SK-N-SH treated with all-trans-retinoic acid at 6 μM for 48 hours (cell line): ENCODE measurements around the gene INTS6L.
A peak's percentile ranks its signal among the peaks of the same experiment; 100 is the strongest.

ENCODE experiments used
- ATAC-seq: fragments of 200-7000 bp; cut with Tn5 transposase; 3 replicates; pipeline ENCODE4 v1.9.1; 2020; ENCODE audit warnings: mild to moderate bottlenecking, moderate library complexity
- CSDC2 ChIP-seq: fragments of 250-450 bp; sonication (Bioruptor Pico); IDR thresholded peaks from 2 replicates; pipeline ENCODE4 v1.5.0; 2020; ENCODE audit warnings: mild to moderate bottlenecking, moderate library complexity
- CSRNP3 ChIP-seq: fragments of 250-450 bp; sonication (Bioruptor Pico); IDR thresholded peaks from 2 replicates; pipeline ENCODE4 v1.5.1; 2021; ENCODE audit warnings: mild to moderate bottlenecking, moderate library complexity
- OSR1 ChIP-seq: fragments of 250-450 bp; sonication (Bioruptor Pico); IDR thresholded peaks from 2 replicates; pipeline ENCODE4 v1.8.0; 2022; ENCODE audit warnings: moderate library complexity, mild to moderate bottlenecking, inconsistent platforms
- POU6F1 ChIP-seq: fragments of 250-450 bp; sonication (Bioruptor Pico); IDR thresholded peaks from 2 replicates; pipeline ENCODE4 v1.8.0; 2021; ENCODE audit warnings: low read depth, mild to moderate bottlenecking, moderate library complexity, borderline replicate concordance
- PPARA ChIP-seq: fragments of 250-450 bp; sonication (Bioruptor Pico); IDR thresholded peaks from 2 replicates; pipeline ENCODE4 v1.5.0; 2020; ENCODE audit warnings: mild to moderate bottlenecking, borderline replicate concordance
- RARB ChIP-seq: fragments of 250-450 bp; sonication (Bioruptor Pico); IDR thresholded peaks from 2 replicates; pipeline ENCODE4 v1.8.0; 2021; ENCODE audit warnings: mild to moderate bottlenecking, moderate library complexity
- SNAI2 ChIP-seq: fragments of 250-450 bp; sonication (Bioruptor Pico); IDR thresholded peaks from 2 replicates; pipeline ENCODE4 v1.5.0; 2020; ENCODE audit warnings: mild to moderate bottlenecking, moderate library complexity
- TCF4 ChIP-seq: fragments of 250-450 bp; sonication (Bioruptor Pico); IDR thresholded peaks from 2 replicates; pipeline ENCODE4 v1.8.0; 2021; ENCODE audit warnings: mild to moderate bottlenecking, moderate library complexity, borderline replicate concordance
- TOX ChIP-seq: fragments of 250-450 bp; sonication (Bioruptor Pico); IDR thresholded peaks from 2 replicates; pipeline ENCODE4 v1.8.0; 2021; ENCODE audit warnings: mild to moderate bottlenecking, moderate library complexity, borderline replicate concordance
- TSHZ2 ChIP-seq: fragments of 250-450 bp; sonication (Bioruptor Pico); IDR thresholded peaks from 2 replicates; pipeline ENCODE4 v1.5.0; 2020; ENCODE audit warnings: mild to moderate bottlenecking, moderate library complexity
- ZC3H10 ChIP-seq: fragments of 250-450 bp; sonication (Bioruptor Pico); IDR thresholded peaks from 2 replicates; pipeline ENCODE4 v1.5.1; 2021; ENCODE audit warnings: mild to moderate bottlenecking, moderate library complexity
- ZFP3 ChIP-seq: fragments of 250-450 bp; sonication (Bioruptor Pico); IDR thresholded peaks from 2 replicates; pipeline ENCODE4 v1.5.0; 2020; ENCODE audit warnings: mild to moderate bottlenecking, moderate library complexity
- ZFP30 ChIP-seq: fragments of 450-650 bp; formaldehyde crosslinking; IDR thresholded peaks from 2 replicates; pipeline ENCODE4 v1.5.0; 2022; ENCODE audit warnings: mild to moderate bottlenecking, moderate library complexity
- ZNF565 ChIP-seq: fragments of 450-650 bp; formaldehyde crosslinking; conservative IDR thresholded peaks from 2 replicates; pipeline ENCODE4 v1.5.0; 2020; ENCODE audit warnings: low read depth, mild to moderate bottlenecking, moderate library complexity
- TF ChIP-seq, protein P1 (sequence below): fragments of 250-450 bp; sonication (Bioruptor Pico); IDR thresholded peaks from 2 replicates; pipeline ENCODE4 v1.8.0; 2020; ENCODE audit warnings: mild to moderate bottlenecking, moderate library complexity, borderline replicate concordance

The INTS6L gene

GRCh38 chrX:135490979-135491514 is 29.4 kb upstream of the INTS6L start:
- no peak for TF ChIP-seq ZNF565 (CRISPR knock-in tag)
- no peak for TF ChIP-seq ZFP30 (CRISPR knock-in tag)
- TF ChIP-seq RARB (CRISPR knock-in tag), result no peak
- no peak for TF ChIP-seq ZFP3 (CRISPR knock-in tag)
- TF ChIP-seq POU6F1 (CRISPR knock-in tag), result no peak
- no peak for TF ChIP-seq TCF4 (CRISPR knock-in tag)
- TF ChIP-seq PPARA (CRISPR knock-in tag), result no peak
- no peak for TF ChIP-seq TOX (CRISPR knock-in tag)
- no peak for TF ChIP-seq CSDC2 (CRISPR knock-in tag)
- no peak for TF ChIP-seq OSR1 (CRISPR knock-in tag)
- TF ChIP-seq, protein P1, sequence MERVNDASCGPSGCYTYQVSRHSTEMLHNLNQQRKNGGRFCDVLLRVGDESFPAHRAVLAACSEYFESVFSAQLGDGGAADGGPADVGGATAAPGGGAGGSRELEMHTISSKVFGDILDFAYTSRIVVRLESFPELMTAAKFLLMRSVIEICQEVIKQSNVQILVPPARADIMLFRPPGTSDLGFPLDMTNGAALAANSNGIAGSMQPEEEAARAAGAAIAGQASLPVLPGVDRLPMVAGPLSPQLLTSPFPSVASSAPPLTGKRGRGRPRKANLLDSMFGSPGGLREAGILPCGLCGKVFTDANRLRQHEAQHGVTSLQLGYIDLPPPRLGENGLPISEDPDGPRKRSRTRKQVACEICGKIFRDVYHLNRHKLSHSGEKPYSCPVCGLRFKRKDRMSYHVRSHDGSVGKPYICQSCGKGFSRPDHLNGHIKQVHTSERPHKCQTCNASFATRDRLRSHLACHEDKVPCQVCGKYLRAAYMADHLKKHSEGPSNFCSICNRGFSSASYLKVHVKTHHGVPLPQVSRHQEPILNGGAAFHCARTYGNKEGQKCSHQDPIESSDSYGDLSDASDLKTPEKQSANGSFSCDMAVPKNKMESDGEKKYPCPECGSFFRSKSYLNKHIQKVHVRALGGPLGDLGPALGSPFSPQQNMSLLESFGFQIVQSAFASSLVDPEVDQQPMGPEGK (CRISPR knock-in tag), result no peak
- no peak for TF ChIP-seq TSHZ2 (CRISPR knock-in tag)
- no peak for ATAC-seq

DNA sequence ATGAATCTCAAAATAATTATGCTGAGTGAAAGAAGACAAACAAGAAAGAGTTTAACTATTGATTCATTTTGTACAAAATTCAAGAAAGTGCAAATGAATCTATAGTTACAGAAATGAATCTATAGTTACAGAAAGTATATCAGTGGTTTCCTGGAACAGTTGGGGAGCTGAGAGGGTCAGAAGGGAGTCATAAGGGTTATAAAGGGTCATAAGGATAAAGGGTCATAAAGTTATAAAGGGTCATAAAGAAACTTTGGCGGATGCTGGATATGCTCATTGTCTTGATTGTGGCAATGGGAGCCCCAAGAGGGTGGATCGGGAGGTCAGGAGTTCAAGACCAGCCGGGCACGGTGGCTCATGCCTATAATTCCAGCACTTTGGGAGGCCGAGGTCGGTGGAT is 26.0 kb upstream of the INTS6L start:
- no peak for TF ChIP-seq POU6F1 (CRISPR knock-in tag)
- no peak for ATAC-seq

DNA sequence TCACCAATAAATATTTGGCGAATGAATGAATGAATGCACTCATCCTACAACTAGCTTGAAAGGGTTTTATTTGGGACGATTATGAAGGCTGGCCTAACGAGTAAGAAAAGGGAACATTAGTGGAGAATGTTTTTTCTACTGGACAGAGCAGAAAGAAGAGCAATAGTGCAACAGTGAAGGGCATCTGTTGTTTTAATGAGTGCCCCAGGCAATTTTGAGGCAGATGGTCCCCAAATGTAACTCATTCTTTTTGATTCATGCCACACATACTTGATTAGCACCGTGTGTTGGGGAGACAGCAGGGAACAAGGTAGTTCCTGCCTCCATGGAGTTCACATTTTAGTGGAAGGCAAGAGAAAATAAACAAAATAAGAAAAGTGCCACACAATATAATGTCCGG is 22.7 kb upstream of the INTS6L start:
- TF ChIP-seq CSRNP3 (CRISPR knock-in tag) (no peak), ZC3H10 (CRISPR knock-in tag) (no peak), SNAI2 (CRISPR knock-in tag) (no peak), ZFP3 (CRISPR knock-in tag) (no peak), PPARA (CRISPR knock-in tag) (no peak), TCF4 (CRISPR knock-in tag) (peak; percentile 38; the same call in 1 of the 2 replicates), TSHZ2 (CRISPR knock-in tag) (no peak)
- no peak for ATAC-seq
